Transverse colon (tissue), 3 donors: ENCODE data around the gene ZDHHC13.

Source experiments
- POLR2A ChIP-seq: fragments of 450-650 bp; IDR thresholded peaks from one replicate; pipeline ENCODE4 v1.6.1; 2016; ENCODE audit warnings: antibody characterized with exemption, mild to moderate bottlenecking, moderate library complexity
- POLR2AphosphoS5 ChIP-seq, 3 donors: sonication (generic); formaldehyde crosslinking; IDR thresholded peaks; one replicate each; pipeline ENCODE4 v1.6.1; 2016; ENCODE audit warnings: antibody characterized with exemption in 3 of 3

DNA sequence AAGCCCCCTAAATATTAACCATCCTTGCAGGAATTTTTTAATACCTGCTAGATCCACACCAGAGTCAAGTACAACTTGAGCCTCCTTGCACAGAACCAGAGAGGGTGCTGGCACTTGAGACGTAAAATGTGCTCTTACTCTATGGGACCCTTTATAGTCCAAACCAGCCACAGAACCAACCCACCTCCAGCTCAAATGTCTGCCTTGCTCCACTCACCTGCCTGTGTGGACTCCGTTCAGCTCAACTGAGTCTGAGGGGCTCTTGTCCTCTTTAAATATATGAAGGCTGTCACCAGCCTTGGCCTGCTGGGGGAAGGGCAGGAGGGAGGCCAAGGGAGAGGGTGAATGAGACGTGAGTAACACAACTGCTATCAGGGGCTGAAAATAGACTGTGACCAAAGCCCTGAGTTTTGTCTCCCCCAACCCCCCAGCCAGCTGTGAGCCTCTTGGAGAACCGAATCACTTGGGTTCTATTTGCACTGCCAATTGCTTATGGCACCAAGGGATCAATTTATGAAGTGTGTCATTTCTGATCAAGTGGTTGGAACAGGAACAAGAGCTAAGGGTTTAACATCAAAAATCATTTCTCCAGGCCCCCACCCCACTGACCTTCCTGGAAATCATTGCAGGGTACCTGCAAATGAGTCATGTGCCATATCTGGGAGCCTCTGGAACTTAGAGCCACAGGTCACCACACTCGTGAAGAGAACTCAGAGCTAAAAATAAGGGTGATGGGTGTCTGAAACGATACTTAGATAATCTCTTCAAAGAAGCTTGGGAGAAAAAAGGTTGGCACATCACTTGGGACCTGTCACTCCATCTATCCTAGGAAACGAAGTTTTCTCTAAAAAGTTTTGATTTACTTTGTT, 85.0 kb downstream of the ZDHHC13 start, which contains the start of gene CSRP3:
- no peak for TF ChIP-seq POLR2A
- TF ChIP-seq POLR2AphosphoS5 (IDR thresholded peaks at IDR 0.05) = no peak
